WTC11 (cell line): ENCODE data around the gene NELL1.

Experiments used
- ATF3 ChIP-seq: sonication (generic); formaldehyde crosslinking; conservative IDR thresholded peaks from 2 replicates; pipeline ENCODE4 v1.8.1; 2022; ENCODE audit warnings: mild to moderate bottlenecking, missing genetic modification reagents
- CTCF ChIP-seq: fragments of 200-600 bp; IDR thresholded peaks from 2 replicates; pipeline ENCODE4 v1.8.0; 2022; ENCODE audit warnings: antibody characterized with exemption
- E2F1 ChIP-seq: sonication (generic); formaldehyde crosslinking; IDR thresholded peaks from 2 replicates; pipeline ENCODE4 v1.8.0; 2022; ENCODE audit warnings: mild to moderate bottlenecking, missing genetic modification reagents
- MAX ChIP-seq: sonication (generic); formaldehyde crosslinking; IDR thresholded peaks from 2 replicates; pipeline ENCODE4 v1.8.0; 2022; ENCODE audit warnings: mild to moderate bottlenecking, missing genetic modification reagents
- SP1 ChIP-seq: sonication (generic); formaldehyde crosslinking; conservative IDR thresholded peaks from 2 replicates; pipeline ENCODE4 v1.8.1; 2022; ENCODE audit warnings: missing genetic modification reagents
- STAT6 ChIP-seq: sonication (generic); formaldehyde crosslinking; conservative IDR thresholded peaks from 2 replicates; pipeline ENCODE4 v1.8.1; 2023; ENCODE audit warnings: mild to moderate bottlenecking, low read depth, missing genetic modification reagents, moderate library complexity
- ZNF425 ChIP-seq: fragments of 250-450 bp; sonication (Bioruptor Pico); conservative IDR thresholded peaks from 2 replicates; pipeline ENCODE4 v1.9.0; 2021; ENCODE audit warnings: mild to moderate bottlenecking

- TF ChIP-seq CTCF (no peak), ZNF425 (no peak), ATF3 (no peak), STAT6 (no peak), MAX (CRISPR knock-in tag) (no peak), E2F1 (CRISPR knock-in tag) (no peak), SP1 (CRISPR knock-in tag) (no peak)
Observed at GRCh38 chr11:21180182-21180581, 510.8 kb downstream of the NELL1 start.
